HG02885 (cell line): ENCODE results near the gene FTO.

Source experiments
- ATAC-seq: cut with Tn5 transposase; IDR thresholded peaks from one replicate; pipeline ENCODE4 v1.9.1; 2021; ENCODE audit warnings: mild to moderate bottlenecking; ENCODE audit not compliant: unreplicated experiment, poor library complexity

The FTO gene

GRCh38 chr16:53848950-53849349 is 145.0 kb downstream of the FTO start:
- no peak for ATAC-seq

- no peak for ATAC-seq
These were observed 145.6 kb downstream of the FTO start for GRCh38 chr16:53849585-53849984.

GRCh38 chr16:53849994-53850393 is 146.0 kb downstream of the FTO start:
- ATAC-seq: no peak

- ATAC-seq: no peak
These were observed 148.7 kb downstream of the FTO start for GRCh38 chr16:53852678-53853077.

- no peak for ATAC-seq
These were observed 151.1 kb downstream of the FTO start for GRCh38 chr16:53855056-53855455.

GRCh38 chr16:53855511-53855910 is 151.6 kb downstream of the FTO start:
- no peak for ATAC-seq

- ATAC-seq: no peak
These were observed 156.1 kb downstream of the FTO start for GRCh38 chr16:53859995-53860540.

GRCh38 chr16:53863861-53864260 is 159.9 kb downstream of the FTO start:
- no peak for ATAC-seq

GRCh38 chr16:53864819-53865493 is 161.0 kb downstream of the FTO start:
- ATAC-seq: peak; percentile 16

GRCh38 chr16:53865494-53865863 is 161.5 kb downstream of the FTO start:
- ATAC-seq: peak; percentile 68

- no peak for ATAC-seq
These were observed 162.6 kb downstream of the FTO start for GRCh38 chr16:53866520-53866919.

- ATAC-seq: no peak
These were observed 166.9 kb downstream of the FTO start for GRCh38 chr16:53870831-53871230.

GRCh38 chr16:53872248-53873221 is 168.6 kb downstream of the FTO start:
- ATAC-seq: no peak

- peak; percentile 67 for ATAC-seq
These were observed 172.9 kb downstream of the FTO start for GRCh38 chr16:53876811-53877210.

- no peak for ATAC-seq
These were observed 174.3 kb downstream of the FTO start for GRCh38 chr16:53878216-53878615.

- no peak for ATAC-seq
These were observed 177.4 kb downstream of the FTO start for GRCh38 chr16:53881371-53881770.

- no peak for ATAC-seq
These were observed 178.4 kb downstream of the FTO start for GRCh38 chr16:53882310-53882709.

- ATAC-seq: no peak
These were observed 180.8 kb downstream of the FTO start for GRCh38 chr16:53884748-53885147.

- ATAC-seq: no peak
These were observed 182.8 kb downstream of the FTO start for GRCh38 chr16:53886482-53887378.

- ATAC-seq: no peak
These were observed 184.3 kb downstream of the FTO start for GRCh38 chr16:53888222-53888621.
